Sigmoid colon (tissue), 4 donors: Measurements from ENCODE around the gene CLTCL1.

Experiments
- CTCF ChIP-seq, 4 experiments: fragments of 450-650 bp in 3 of 4; fragments of 200-600 bp in 1 of 4; IDR thresholded peaks; one replicate each; pipeline ENCODE4 v1.5.1; 2016 to 2019; ENCODE audit warnings: antibody characterized with exemption in 4 of 4, mild to moderate bottlenecking in 3 of 4, moderate library complexity in 2 of 4
- EP300 ChIP-seq, 4 donors: sonication (generic); formaldehyde crosslinking; IDR thresholded peaks; one replicate each; pipeline ENCODE4 v1.6.1; 2017; ENCODE audit warnings: antibody characterized with exemption in 4 of 4
- POLR2A ChIP-seq, 2 donors: fragments of 450-650 bp; IDR thresholded peaks; one replicate each; pipeline ENCODE4 v1.6.1; 2016; ENCODE audit warnings: antibody characterized with exemption in 2 of 2, mild to moderate bottlenecking in 2 of 2, moderate library complexity in 2 of 2
- POLR2AphosphoS5 ChIP-seq, 4 donors: sonication (generic); formaldehyde crosslinking; IDR thresholded peaks; one replicate each; pipeline ENCODE4 v1.6.1; 2017; ENCODE audit warnings: antibody characterized with exemption in 4 of 4

GRCh38 chr22:19176175-19176643 lies 115.3 kb downstream of the CLTCL1 start:
- TF ChIP-seq CTCF (IDR thresholded peaks at IDR 0.05) (no peak), POLR2A (IDR thresholded peaks at IDR 0.05) (no peak), EP300 (IDR thresholded peaks at IDR 0.05) (no peak), POLR2AphosphoS5 (IDR thresholded peaks at IDR 0.05) (no peak)
